Gastroesophageal sphincter (tissue), 3 donors: ENCODE data around the gene FOXJ1.

Source experiments
- POLR2A ChIP-seq, 2 donors: fragments of 450-650 bp; IDR thresholded peaks; one replicate each; pipeline ENCODE4 v1.6.1; 2017; ENCODE audit warnings: antibody characterized with exemption in 2 of 2, mild to moderate bottlenecking in 2 of 2, moderate library complexity in 1 of 2
- POLR2AphosphoS5 ChIP-seq: sonication (generic); formaldehyde crosslinking; IDR thresholded peaks from one replicate; pipeline ENCODE4 v1.6.1; 2017; ENCODE audit warnings: antibody characterized with exemption
- TF ChIP-seq, protein P1 (sequence below), 4 experiments: fragments of 200-600 bp in 2 of 4; fragments of 450-650 bp in 2 of 4; sonication (generic) in 1 of 4; IDR thresholded peaks; one replicate each; pipeline ENCODE4 v1.5.1; 2017 to 2019; ENCODE audit warnings: antibody characterized with exemption in 4 of 4, mild to moderate bottlenecking in 2 of 4, moderate library complexity in 2 of 4

DNA sequence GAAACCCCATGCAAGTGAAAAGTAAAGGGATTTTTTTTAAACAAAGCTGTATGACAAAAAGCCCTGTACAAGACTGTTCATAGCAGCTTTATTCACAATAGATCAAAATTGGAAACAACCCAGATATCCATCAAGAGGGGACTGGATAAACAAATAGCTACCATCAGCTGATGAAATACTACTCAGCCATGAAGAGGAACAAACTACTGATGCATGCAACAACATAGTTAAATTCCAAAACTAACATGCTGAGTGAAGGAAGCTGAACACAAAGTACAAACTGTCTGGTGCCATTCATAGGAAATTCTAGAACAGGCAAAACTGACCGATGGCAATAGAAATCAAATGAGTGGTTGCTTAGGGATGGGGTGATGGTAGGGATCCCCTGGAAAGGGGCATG is 15.1 kb downstream of the FOXJ1 start:
- no peak for TF ChIP-seq POLR2AphosphoS5
- TF ChIP-seq, protein P1, sequence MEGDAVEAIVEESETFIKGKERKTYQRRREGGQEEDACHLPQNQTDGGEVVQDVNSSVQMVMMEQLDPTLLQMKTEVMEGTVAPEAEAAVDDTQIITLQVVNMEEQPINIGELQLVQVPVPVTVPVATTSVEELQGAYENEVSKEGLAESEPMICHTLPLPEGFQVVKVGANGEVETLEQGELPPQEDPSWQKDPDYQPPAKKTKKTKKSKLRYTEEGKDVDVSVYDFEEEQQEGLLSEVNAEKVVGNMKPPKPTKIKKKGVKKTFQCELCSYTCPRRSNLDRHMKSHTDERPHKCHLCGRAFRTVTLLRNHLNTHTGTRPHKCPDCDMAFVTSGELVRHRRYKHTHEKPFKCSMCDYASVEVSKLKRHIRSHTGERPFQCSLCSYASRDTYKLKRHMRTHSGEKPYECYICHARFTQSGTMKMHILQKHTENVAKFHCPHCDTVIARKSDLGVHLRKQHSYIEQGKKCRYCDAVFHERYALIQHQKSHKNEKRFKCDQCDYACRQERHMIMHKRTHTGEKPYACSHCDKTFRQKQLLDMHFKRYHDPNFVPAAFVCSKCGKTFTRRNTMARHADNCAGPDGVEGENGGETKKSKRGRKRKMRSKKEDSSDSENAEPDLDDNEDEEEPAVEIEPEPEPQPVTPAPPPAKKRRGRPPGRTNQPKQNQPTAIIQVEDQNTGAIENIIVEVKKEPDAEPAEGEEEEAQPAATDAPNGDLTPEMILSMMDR (IDR thresholded peaks at IDR 0.05), result no peak
- TF ChIP-seq POLR2A (IDR thresholded peaks at IDR 0.05), result no peak
